ENCODE data around the gene CLDN4. TPM values are rescaled to one million over a fixed set of nuclear protein-coding genes. Genes with fewer than 3 reads are reported as not detected.
A peak's percentile ranks its signal among the peaks of the same experiment; 100 is the strongest.
"Not testable (repeated sequence)": the region's sequence is repeated elsewhere in the genome, so short reads cannot be mapped to it uniquely, and the experiment has no call there.

CLDN4 gene
- total RNA-seq, 1 donor from 2014 or later = 29.5 TPM

- intact Hi-C loops (cut with DNase I) = no loop called here
- no peak for DNase-seq (ENCODE audit: extremely low spot score in 2 of 2)
- Histone ChIP-seq H3K4me1 (peaks cover 39% of the 10 kb centered on the region), H3K36me3 (no peaks in the 10 kb centered on the region), H3K9me3 (no peaks in the 10 kb centered on the region), H3K4me3 (peak overlapping the region in 1 of 2 donors; percentile 38), H3K27me3 (no peaks in the 10 kb centered on the region), H3K27ac (no peak overlapping the region)
- no peak for TF ChIP-seq POLR2A (IDR thresholded peaks at IDR 0.05)
- TF ChIP-seq CTCF (IDR thresholded peaks at IDR 0.05) = no peak
These were observed 2.6 kb downstream of the CLDN4 start for GRCh38 chr7:73833251-73833919.

DNA sequence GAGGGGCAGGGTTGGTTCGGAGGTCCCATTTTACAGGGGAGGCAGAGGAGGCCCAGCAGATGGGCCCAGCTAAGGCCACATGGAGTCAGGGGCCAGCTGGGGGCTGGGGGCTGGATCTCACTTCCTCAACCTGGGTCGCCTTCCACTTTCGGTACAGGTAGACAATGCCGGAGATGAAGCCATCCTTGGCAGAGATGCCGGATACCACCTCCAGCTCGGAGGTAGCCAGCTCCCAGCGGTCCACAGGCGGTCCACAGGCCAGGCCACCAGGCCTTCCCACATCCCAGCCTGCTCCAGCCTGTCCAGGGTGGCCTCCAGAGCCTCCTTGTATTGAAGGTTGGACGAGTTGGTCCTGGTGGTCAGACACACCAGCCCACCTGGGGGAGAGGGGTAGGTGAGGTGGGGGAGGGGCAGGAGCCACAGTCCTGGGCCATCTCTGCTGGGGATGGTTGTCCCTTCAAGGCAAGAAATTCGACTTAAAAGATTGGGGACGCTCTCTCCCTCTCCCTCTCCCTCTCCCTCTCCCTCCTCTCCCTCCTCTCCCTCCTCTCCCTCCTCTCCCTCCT, 3.9 kb downstream of the CLDN4 start:
- Histone ChIP-seq H3K27ac (no peak overlapping the region), H3K9me3 (no peaks in the 10 kb centered on the region), H3K36me3 (no peaks in the 10 kb centered on the region), H3K4me1 (peaks cover 35% of the 10 kb centered on the region), H3K4me3 (no peak overlapping the region), H3K27me3 (no peaks in the 10 kb centered on the region)
- intact Hi-C loops (cut with DNase I) = no loop called here
- DNase-seq (ENCODE audit: extremely low spot score in 2 of 2) = no peak
- no peak for TF ChIP-seq CTCF (IDR thresholded peaks at IDR 0.05)
- no peak for TF ChIP-seq POLR2AphosphoS5 (IDR thresholded peaks at IDR 0.05; ENCODE audit: insufficient read depth in 1 of 2, low read depth in 1 of 2)
- no peak for TF ChIP-seq POLR2A (IDR thresholded peaks at IDR 0.05)

- H3K9me3 ChIP-seq; H3K27ac ChIP-seq; H3K36me3 ChIP-seq; DNase-seq (ENCODE audit: extremely low spot score in 2 of 2); intact Hi-C loops (cut with DNase I); H3K4me3 ChIP-seq; H3K27me3 ChIP-seq: not testable (repeated sequence)
- H3K4me1 ChIP-seq = peaks cover 27% of the 10 kb centered on the region
These were observed 6.4 kb downstream of the CLDN4 start for GRCh38 chr7:73837167-73837566.

- no peaks in the 10 kb centered on the region for H3K9me3 ChIP-seq
- H3K27ac ChIP-seq = no peak overlapping the region
- TF ChIP-seq POLR2A (IDR thresholded peaks at IDR 0.05) (no peak), POLR2AphosphoS5 (IDR thresholded peaks at IDR 0.05; ENCODE audit: insufficient read depth in 1 of 2, low read depth in 1 of 2) (no peak), CTCF (IDR thresholded peaks at IDR 0.05) (no peak)
- H3K36me3 ChIP-seq = no peaks in the 10 kb centered on the region
- intact Hi-C loops (cut with DNase I) = no loop called here
- H3K4me1 ChIP-seq = peaks cover 26% of the 10 kb centered on the region
- no peaks in the 10 kb centered on the region for H3K27me3 ChIP-seq
- DNase-seq (ENCODE audit: extremely low spot score in 2 of 2) = no peak
- no peak overlapping the region for H3K4me3 ChIP-seq
These were observed 7.8 kb downstream of the CLDN4 start for GRCh38 chr7:73838642-73839041.

DNA sequence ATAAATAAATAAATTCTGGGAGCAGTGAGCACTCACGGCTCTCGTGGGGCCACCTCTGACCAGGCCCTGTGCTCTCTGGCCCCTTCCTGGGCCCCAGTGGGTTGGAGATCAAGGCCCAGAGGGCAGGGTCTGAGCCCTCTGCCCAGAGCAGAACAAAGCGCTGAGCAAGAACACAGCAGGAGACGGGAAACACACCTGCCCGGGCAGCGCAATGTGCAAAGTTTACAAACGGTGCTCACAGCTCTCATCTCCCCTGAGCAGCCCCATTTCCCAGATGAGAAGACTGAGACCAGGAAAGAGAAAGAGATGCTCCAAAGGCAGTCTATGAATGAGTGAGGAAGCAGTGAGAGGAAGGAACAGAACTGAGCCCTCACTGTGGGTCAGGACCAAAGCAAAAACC, 8.5 kb downstream of the CLDN4 start:
- H3K9me3 ChIP-seq = no peaks in the 10 kb centered on the region
- intact Hi-C loops (cut with DNase I) = no loop called here

More for the DNA sequence above, 8.5 kb downstream of the CLDN4 start:
- DNase-seq (ENCODE audit: extremely low spot score in 2 of 2) = no peak
- H3K36me3 ChIP-seq = no peaks in the 10 kb centered on the region
- H3K4me3 ChIP-seq = no peak overlapping the region
- TF ChIP-seq POLR2A (IDR thresholded peaks at IDR 0.05) (no peak), POLR2AphosphoS5 (IDR thresholded peaks at IDR 0.05; ENCODE audit: insufficient read depth in 1 of 2, low read depth in 1 of 2) (no peak), CTCF (IDR thresholded peaks at IDR 0.05) (no peak)
- no peaks in the 10 kb centered on the region for H3K27me3 ChIP-seq
- H3K27ac ChIP-seq = no peak overlapping the region
- H3K4me1 ChIP-seq = peaks cover 26% of the 10 kb centered on the region

All from vagina (tissue), 2 donors.